SU-DHL-6 (cell line): ENCODE data around the gene DOCK1.

Experiments
- EZH2phosphoT487 ChIP-seq: fragments of 200-600 bp; sonication (generic), shearing (Covaris generic); conservative IDR thresholded peaks from 2 replicates; pipeline ENCODE4 v1.6.1; 2018; ENCODE audit warnings: mild to moderate bottlenecking, antibody characterized with exemption, low read length, moderate library complexity, mixed read lengths
- TF ChIP-seq, protein P1 (sequence below): fragments of 200-600 bp; sonication (generic); IDR thresholded peaks from one replicate; pipeline ENCODE4 v1.5.1; 2017; ENCODE audit warnings: antibody characterized with exemption, mild to moderate bottlenecking, low read length, moderate library complexity; ENCODE audit not compliant: insufficient read depth, poor library complexity, severe bottlenecking

DNA sequence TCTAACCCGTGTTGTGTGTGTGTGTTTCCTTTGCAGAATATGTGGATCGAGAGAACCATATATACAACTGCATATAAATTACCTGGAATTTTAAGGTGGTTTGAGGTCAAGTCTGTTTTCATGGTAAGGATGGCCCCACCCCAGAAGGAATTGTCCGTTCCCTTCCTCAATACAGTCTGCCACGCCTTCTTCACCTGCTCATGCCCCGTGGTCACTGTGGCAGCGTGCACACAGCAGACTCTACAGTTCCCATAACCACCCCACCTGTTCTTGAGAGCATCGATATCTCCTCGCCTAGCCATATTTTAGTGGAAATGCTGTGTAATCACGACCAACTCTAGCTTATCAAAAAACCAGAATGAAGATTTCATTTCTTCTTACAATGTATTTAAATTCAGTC is 509.9 kb downstream of the DOCK1 start:
- TF ChIP-seq, protein P1, sequence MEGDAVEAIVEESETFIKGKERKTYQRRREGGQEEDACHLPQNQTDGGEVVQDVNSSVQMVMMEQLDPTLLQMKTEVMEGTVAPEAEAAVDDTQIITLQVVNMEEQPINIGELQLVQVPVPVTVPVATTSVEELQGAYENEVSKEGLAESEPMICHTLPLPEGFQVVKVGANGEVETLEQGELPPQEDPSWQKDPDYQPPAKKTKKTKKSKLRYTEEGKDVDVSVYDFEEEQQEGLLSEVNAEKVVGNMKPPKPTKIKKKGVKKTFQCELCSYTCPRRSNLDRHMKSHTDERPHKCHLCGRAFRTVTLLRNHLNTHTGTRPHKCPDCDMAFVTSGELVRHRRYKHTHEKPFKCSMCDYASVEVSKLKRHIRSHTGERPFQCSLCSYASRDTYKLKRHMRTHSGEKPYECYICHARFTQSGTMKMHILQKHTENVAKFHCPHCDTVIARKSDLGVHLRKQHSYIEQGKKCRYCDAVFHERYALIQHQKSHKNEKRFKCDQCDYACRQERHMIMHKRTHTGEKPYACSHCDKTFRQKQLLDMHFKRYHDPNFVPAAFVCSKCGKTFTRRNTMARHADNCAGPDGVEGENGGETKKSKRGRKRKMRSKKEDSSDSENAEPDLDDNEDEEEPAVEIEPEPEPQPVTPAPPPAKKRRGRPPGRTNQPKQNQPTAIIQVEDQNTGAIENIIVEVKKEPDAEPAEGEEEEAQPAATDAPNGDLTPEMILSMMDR = no peak
- no peak for TF ChIP-seq EZH2phosphoT487
